B cell (primary cell): Measurements from ENCODE around the gene STIMATE. TPM values are rescaled to one million over a fixed set of nuclear protein-coding genes. Genes with fewer than 3 reads are reported as not detected.

Experiments
- ATAC-seq: fragments of 200-7000 bp; cut with Tn5 transposase; one replicate; pipeline ENCODE4 v1.10.0; 2021; ENCODE audit warnings: low read depth, mild to moderate bottlenecking, moderate number of reproducible peaks, moderate library complexity
- CTCF ChIA-PET: fragments of 350-600 bp; sonication (Branson Sonifier 250); formaldehyde crosslinking; loops from one replicate; lab custom pipeline; 2021; ENCODE audit warnings: antibody characterized with exemption, inconsistent platforms; lab: Charles Lee
- POLR2A ChIA-PET: fragments of 350-600 bp; sonication (Branson Sonifier 250); formaldehyde crosslinking; loops from one replicate; lab custom pipeline; 2021; ENCODE audit warnings: antibody characterized with exemption; lab: Charles Lee
- DNase-seq: peaks from one replicate; pipeline ENCODE4 v3.0.0; 2013
- H2AFZ ChIP-seq: 2 replicates; pipeline ENCODE4 v1.6.1; 2012; ENCODE audit warnings: mild to moderate bottlenecking, low read depth, low read length; ENCODE audit not compliant: insufficient read depth, poor library complexity, severe bottlenecking
- H3K27ac ChIP-seq, 2 donors: 1 replicate in 1 of 2; 2 replicates in 1 of 2; pipeline ENCODE4 v1.5.1; 2012 to 2013; ENCODE audit warnings: low read length in 2 of 2, mild to moderate bottlenecking in 2 of 2, moderate library complexity in 1 of 2
- H3K27me3 ChIP-seq, 4 experiments: fragments of 200-600 bp in 1 of 4; sonication (generic) in 1 of 4; replicated peaks in 1 of 4; 1 replicate in 2 of 4; 2 replicates in 2 of 4; pipeline versions ENCODE4 v1.6.1 to v1.7.0; 2013 to 2016; ENCODE audit warnings: low read length in 3 of 4, mild to moderate bottlenecking in 2 of 4, mixed read lengths in 1 of 4, moderate library complexity in 1 of 4; ENCODE audit not compliant: insufficient read depth in 4 of 4, control insufficient read depth in 3 of 4; ENCODE audit errors: control extremely low read depth in 1 of 4
- H3K36me3 ChIP-seq, 2 experiments: replicated peaks in 1 of 2; 1 replicate in 1 of 2; 2 replicates in 1 of 2; pipeline versions ENCODE4 v1.6.1 to v1.7.1; 2013; ENCODE audit warnings: low read length in 1 of 2; ENCODE audit not compliant: insufficient read depth in 2 of 2, control insufficient read depth in 1 of 2; ENCODE audit errors: control extremely low read depth in 1 of 2, extremely low read depth in 1 of 2
- H3K4me1 ChIP-seq, 2 donors: fragments of 200-600 bp in 1 of 2; sonication (generic) in 1 of 2; 1 replicate in 1 of 2; 2 replicates in 1 of 2; pipeline versions ENCODE4 v1.5.1 to v1.6.1; 2013 to 2017; ENCODE audit warnings: low read length in 2 of 2; ENCODE audit not compliant: control insufficient read depth in 2 of 2, insufficient read depth in 2 of 2
- H3K4me2 ChIP-seq: replicated peaks from 2 replicates; pipeline ENCODE3; 2012; ENCODE audit warnings: mild to moderate bottlenecking, low read depth, low read length; ENCODE audit not compliant: poor library complexity, severe bottlenecking
- H3K4me3 ChIP-seq, 5 experiments: fragments of 200-600 bp in 1 of 5; sonication (generic) in 1 of 5; 1 replicate in 3 of 5; 2 replicates in 2 of 5; pipeline versions ENCODE4 v1.5.1 to v1.7.0; 2011 to 2016; ENCODE audit warnings: low read length in 4 of 5, mild to moderate bottlenecking in 4 of 5, low read depth in 2 of 5, control low read depth in 1 of 5, moderate library complexity in 1 of 5; ENCODE audit not compliant: insufficient read depth in 1 of 5; ENCODE audit errors: control extremely low read depth in 1 of 5, extremely low read depth in 1 of 5
- H3K79me2 ChIP-seq: fragments of 200-600 bp; sonication (generic); one replicate; pipeline ENCODE4 v1.6.0; 2016; ENCODE audit warnings: low read length; ENCODE audit not compliant: control insufficient read depth, insufficient read depth
- H3K9ac ChIP-seq: fragments of 200-600 bp; sonication (generic); 2 replicates; pipeline ENCODE4 v1.6.1; 2017; ENCODE audit warnings: mild to moderate bottlenecking, low read length, moderate library complexity
- H3K9me3 ChIP-seq, 3 donors: one replicate each; pipeline versions ENCODE4 v1.6.1 to v1.7.1; 2013; ENCODE audit warnings: low read length in 2 of 3; ENCODE audit not compliant: control insufficient read depth in 2 of 3, insufficient read depth in 1 of 3; ENCODE audit errors: control extremely low read depth in 1 of 3
- H4K20me1 ChIP-seq: 2 replicates; pipeline ENCODE4 v1.6.0; 2012; ENCODE audit warnings: mild to moderate bottlenecking, low read length; ENCODE audit not compliant: insufficient read depth, control insufficient read depth, poor library complexity, severe bottlenecking
- H3K27ac Mint-ChIP-seq: one replicate; pipeline ENCODE4 v1.8.0; 2021; ENCODE audit warnings: mixed read lengths
- H3K27me3 Mint-ChIP-seq: one replicate; pipeline ENCODE4 v1.8.0; 2021; ENCODE audit warnings: mixed read lengths
- H3K4me1 Mint-ChIP-seq: one replicate; pipeline ENCODE4 v1.8.0; 2021; ENCODE audit warnings: mixed read lengths
- H3K4me3 Mint-ChIP-seq: one replicate; pipeline ENCODE4 v1.8.0; 2021; ENCODE audit warnings: mixed read lengths
- H3K9me3 Mint-ChIP-seq: one replicate; pipeline ENCODE4 v1.8.0; 2022; ENCODE audit warnings: mixed read lengths; ENCODE audit not compliant: insufficient read depth
- CTCF ChIP-seq: fragments of 200-600 bp; IDR thresholded peaks from one replicate; pipeline ENCODE4 v1.8.0; 2022; ENCODE audit warnings: antibody characterized with exemption, mild to moderate bottlenecking
- EZH2 ChIP-seq: IDR thresholded peaks from 2 replicates; pipeline ENCODE4 v1.6.1; 2012; ENCODE audit warnings: borderline replicate concordance, low read depth, mild to moderate bottlenecking, moderate library complexity, low read length; ENCODE audit not compliant: insufficient read depth, poor library complexity, severe bottlenecking
- WGBS: methylation state at CpG from one replicate; pipeline ENCODE4 v1.1.5; 2013; ENCODE audit warnings: missing lambda C conversion rate; ENCODE audit not compliant: insufficient coverage; 5-methylcytosine and 5-hydroxymethylcytosine counted together
- intact Hi-C: fragments of 100-400 bp; cut with micrococcal nuclease; formaldehyde crosslinking; loops from one replicate; pipeline ENCODE4 v1.10.0; 2022
- polyA plus RNA-seq: library from polyadenylated mRNA; depleted of rRNA; stranded (reverse); fragments of >200 nt; gene quantifications from 2 replicates; pipeline ENCODE4 v1.2.3, GENCODE V29; 2012
- total RNA-seq, 2 donors: library from RNA; stranded (reverse); fragments of 120-200 nt in 1 of 2; gene quantifications; 1 replicate in 1 of 2; 2 replicates in 1 of 2; pipeline versions ENCODE4 v1.2.3 to v1.2.4, GENCODE V29; 2013 to 2022

STIMATE gene
- total and polyA plus RNA-seq, 2 donors (not counting 1 experiment from before 2014, with no cell fraction given): 24.6 to 38.4 TPM

GRCh38 chr3:52847241-52847640, 50.1 kb downstream of the STIMATE start:
- no peaks in the 10 kb centered on the region for H3K4me1 Mint-ChIP-seq
- H3K9me3 ChIP-seq: no peaks in the 10 kb centered on the region
- WGBS: 100% methylated on average over 3 of the region's 6 CpGs
- H3K27ac ChIP-seq: no peak overlapping the region
- no peak overlapping the region for H3K4me3 ChIP-seq
- no peak overlapping the region for H3K4me3 Mint-ChIP-seq
- CTCF ChIA-PET: interaction anchor here (1.2 to 2.4 kb wide), 2 partner anchors 32 to 227 kb away, joined by 3 to 11 read pairs; no protein-coding TSS in a partner anchor
- no peaks in the 10 kb centered on the region for H3K4me1 ChIP-seq
- H3K27me3 Mint-ChIP-seq: no peaks in the 10 kb centered on the region
- ATAC-seq: no peak
- H3K36me3 ChIP-seq: peaks cover 0 to 49% of the 10 kb centered on the region in 2 experiments
- H3K4me2 ChIP-seq: no peak overlapping the region
- H3K9me3 Mint-ChIP-seq: no peaks in the 10 kb centered on the region
- TF ChIP-seq CTCF (no peak), EZH2 (no peak)
- POLR2A ChIA-PET: no interaction called here
- no peaks in the 10 kb centered on the region for H3K27me3 ChIP-seq
- intact Hi-C loops: no loop called here
- H4K20me1 ChIP-seq: no peaks in the 10 kb centered on the region
- H3K9ac ChIP-seq: no peak overlapping the region
- H3K79me2 ChIP-seq: no peaks in the 10 kb centered on the region
- DNase-seq: no peak
- H3K27ac Mint-ChIP-seq: no peak overlapping the region
- H2AFZ ChIP-seq: no peak overlapping the region

GRCh38 chr3:52846432-52846965, 50.8 kb downstream of the STIMATE start:
- intact Hi-C loops: no loop called here
- no peak for DNase-seq
- Histone ChIP-seq H2AFZ (no peak overlapping the region), H3K27ac (no peak overlapping the region), H3K4me1 (no peaks in the 10 kb centered on the region), H3K79me2 (no peaks in the 10 kb centered on the region), H3K9me3 (no peaks in the 10 kb centered on the region), H3K27me3 (no peaks in the 10 kb centered on the region), H3K4me3 (no peak overlapping the region), H4K20me1 (no peaks in the 10 kb centered on the region), H3K36me3 (peaks cover 0 to 49% of the 10 kb centered on the region in 2 experiments), H3K4me2 (no peak overlapping the region), H3K9ac (no peak overlapping the region)
- Mint-ChIP-seq H3K27me3 (no peaks in the 10 kb centered on the region), H3K9me3 (no peaks in the 10 kb centered on the region), H3K27ac (no peak overlapping the region), H3K4me1 (no peaks in the 10 kb centered on the region), H3K4me3 (no peak overlapping the region)
- 11% methylated on average over 7 of the region's 15 CpGs for WGBS
- TF ChIP-seq CTCF (no peak), EZH2 (no peak)
- ChIA-PET POLR2A (interaction anchor here (1.5 kb wide), 1 partner anchor 227 kb away, joined by 4 read pairs; no protein-coding TSS in a partner anchor), CTCF (interaction anchor here (1.3 to 2.6 kb wide), 5 partner anchors 51 to 224 kb away, joined by 3 to 8 read pairs (median 5); partner anchors contain the start of gene STIMATE)
- ATAC-seq: no peak
